GM18861 (cell line): Measurements from ENCODE around the gene ZNF221.
A peak's percentile ranks its signal among the peaks of the same experiment; 100 is the strongest.

Experiments
- ATAC-seq: cut with Tn5 transposase; IDR thresholded peaks from one replicate; pipeline ENCODE4 v1.9.1; 2021; ENCODE audit not compliant: unreplicated experiment

ZNF221 gene

GRCh38 chr19:43956827-43957226 lies 5.8 kb downstream of the ZNF221 start:
- no peak for ATAC-seq

DNA sequence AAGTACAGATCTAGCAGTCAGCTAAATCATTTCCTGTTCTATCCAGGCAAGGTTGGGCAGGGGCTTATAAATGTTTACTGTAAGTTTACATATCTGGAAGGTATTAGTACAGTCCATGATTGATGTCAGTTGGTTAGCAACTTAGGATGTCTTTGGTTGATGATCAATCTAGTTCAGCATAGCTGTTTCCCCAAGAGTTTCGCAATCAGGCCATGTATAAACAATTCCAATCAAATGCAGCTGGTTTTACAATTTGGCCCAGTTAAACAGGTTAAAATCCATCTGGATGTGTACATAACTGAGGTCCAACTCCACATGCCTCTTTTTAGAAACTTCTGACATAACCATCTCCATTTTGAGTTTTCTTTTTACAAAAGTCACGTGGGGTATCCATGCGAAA lies 6.9 kb downstream of the ZNF221 start:
- no peak for ATAC-seq

- no peak for ATAC-seq
Observed at GRCh38 chr19:43960411-43960810, 9.4 kb downstream of the ZNF221 start.

GRCh38 chr19:43966079-43966694 lies 15.2 kb downstream of the ZNF221 start:
- ATAC-seq: no peak

GRCh38 chr19:43976732-43977131 lies 25.7 kb downstream of the ZNF221 start:
- no peak for ATAC-seq

GRCh38 chr19:43983544-43983911 lies 32.5 kb downstream of the ZNF221 start:
- ATAC-seq: peak; percentile 25

DNA sequence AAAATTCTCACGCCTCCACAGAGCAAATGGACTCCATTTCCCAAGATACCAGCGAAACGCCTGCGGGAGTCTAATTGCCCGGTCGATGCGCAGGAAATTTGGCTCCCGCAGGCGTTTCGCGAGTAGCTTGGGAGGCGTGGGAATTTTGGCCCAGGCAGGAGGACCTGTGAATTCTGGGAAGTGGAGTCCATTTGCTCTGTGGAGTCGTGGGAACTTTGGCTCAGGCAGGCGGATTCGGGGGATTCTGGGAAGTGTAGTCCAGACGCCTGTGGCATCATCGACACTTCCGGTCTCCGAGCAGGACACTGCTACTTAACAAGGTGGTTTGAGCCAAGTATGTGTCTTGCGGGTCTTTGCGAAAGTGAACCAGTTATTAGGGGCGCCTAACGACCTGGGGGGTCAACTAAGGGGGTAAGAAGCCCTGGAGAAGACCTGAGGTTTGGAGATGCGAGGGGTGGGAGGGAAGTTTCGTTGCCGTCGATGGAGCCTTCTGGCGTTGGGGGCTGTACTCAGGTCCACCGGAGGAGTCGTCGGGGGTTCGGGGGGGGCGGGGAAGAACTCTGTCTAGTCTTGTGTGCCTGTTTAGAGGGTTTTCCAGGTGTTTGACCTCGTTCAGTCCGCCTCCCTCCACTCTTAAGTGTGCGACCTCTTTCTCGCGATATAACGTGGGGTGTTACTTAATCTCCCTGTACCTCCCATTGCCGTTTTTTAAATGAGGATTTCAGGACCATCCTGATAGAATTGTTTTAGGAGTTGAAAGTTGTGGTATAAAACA lies 33.1 kb downstream of the ZNF221 start, which contains the start of gene ZNF155:
TSS of gene ZNF155 (plus strand) at position 277 of the 775 bp plus-strand sequence. CDS start 4,356 bp downstream, outside the sequence.
- ATAC-seq: peak; percentile 58

GRCh38 chr19:43984687-43985000 lies 33.6 kb downstream of the ZNF221 start:
- ATAC-seq: no peak

GRCh38 chr19:43997631-43998290 lies 46.7 kb downstream of the ZNF221 start:
- no peak for ATAC-seq

DNA sequence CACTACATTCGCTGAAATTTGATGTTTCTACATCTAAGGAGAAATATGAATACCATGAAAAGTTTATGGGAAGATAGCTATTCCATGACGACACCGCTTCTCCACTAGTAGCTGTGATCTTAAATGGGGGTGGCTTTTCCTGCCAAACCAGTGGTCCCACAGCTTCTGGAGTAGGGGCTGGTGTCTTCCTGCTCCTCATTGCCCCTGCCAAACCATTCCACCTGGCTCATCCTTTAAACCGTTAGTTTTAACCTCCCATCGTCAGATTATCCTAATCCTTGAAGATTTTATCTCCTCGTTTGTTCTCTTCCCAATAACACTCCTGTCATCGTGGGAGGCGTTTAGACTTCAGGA lies 51.2 kb downstream of the ZNF221 start:
- no peak for ATAC-seq

DNA sequence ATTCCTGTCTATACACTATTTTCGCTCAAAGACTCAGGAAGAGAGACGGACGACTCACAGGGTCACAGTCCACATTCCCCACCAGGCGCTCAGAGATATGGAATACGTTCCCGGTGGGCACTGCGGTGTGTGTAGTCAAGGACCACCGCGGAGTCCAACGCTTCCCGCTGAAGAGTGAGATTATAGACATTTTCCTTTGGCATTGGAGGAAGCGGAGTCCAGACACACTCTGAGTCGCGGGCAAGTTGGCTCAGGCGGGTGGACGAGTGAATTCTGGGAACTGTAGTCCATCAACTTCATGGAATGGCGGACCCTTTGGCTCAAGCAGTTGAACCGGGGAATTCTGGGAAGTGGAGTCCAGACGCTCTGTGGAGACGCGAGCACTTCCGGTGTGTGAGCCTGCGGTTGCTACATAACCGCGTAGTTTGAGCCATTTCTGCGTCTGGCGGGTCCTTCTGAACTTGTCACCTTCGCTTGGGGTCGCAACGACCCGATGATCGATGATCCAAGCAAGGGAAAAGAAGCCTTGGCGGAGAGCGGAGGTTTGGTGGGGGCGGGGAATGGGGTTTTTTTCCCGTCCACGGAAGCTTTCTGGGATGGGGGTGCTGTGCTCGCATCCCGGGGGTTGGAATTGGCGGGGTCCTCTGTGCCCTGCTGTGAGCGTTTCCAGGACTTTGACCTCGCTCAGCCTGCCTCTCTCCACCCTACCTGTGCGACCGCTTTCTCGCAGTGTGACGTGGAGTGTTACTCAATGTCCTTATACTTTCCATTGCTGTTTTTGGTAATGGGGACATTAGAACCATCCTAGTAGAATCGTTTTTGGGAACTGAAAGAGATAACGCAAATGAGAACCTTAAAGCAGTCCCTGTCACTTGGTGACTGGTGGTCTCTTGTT lies 51.8 kb downstream of the ZNF221 start, which contains the start of gene ZNF230:
TSS of gene ZNF230 (plus strand) at position 392 of the 895 bp plus-strand sequence. CDS start 4,122 bp downstream, outside the sequence.
- peak; percentile 83 for ATAC-seq

- ATAC-seq: peak; percentile 41
Observed at GRCh38 chr19:44003461-44004009, 52.5 kb downstream of the ZNF221 start.

DNA sequence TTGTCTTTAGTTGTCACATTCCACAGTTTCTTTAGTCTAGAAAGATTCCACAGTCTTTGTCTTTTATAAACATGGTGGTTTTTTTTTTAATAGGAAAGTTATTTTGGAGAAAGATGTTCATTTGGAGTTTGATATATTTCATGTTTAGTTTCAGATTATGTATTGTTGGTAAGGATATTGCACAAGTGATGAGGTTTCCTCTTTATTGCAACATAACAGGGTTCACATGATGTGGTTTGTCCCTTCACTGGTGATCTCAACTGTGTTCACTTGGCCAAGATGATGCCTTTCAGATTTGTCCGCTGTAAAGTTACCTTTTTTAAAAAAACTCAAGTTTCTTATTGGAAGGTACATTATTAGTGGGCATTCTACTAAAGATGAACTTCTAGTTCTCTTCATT lies 54.9 kb downstream of the ZNF221 start:
- no peak for ATAC-seq

DNA sequence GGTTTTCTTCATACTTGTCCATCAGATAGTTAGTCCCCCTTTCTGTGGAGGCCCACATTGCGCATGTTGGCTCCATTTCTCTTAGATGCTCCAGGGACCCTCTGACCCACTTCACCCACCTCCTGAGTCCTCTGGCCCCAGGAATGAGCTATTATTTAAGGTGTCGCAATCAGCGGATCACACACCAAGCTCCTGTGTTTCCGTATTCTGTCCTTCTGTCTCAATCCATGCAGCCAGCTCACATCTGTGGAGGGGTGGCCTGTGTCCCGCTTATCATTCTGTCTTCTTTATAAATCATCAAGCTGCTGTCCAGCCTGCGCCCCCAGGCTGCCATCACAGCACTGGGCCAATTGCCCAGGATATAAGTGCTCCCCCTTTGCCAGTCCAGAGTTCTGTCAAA lies 56.4 kb downstream of the ZNF221 start:
- ATAC-seq: no peak

DNA sequence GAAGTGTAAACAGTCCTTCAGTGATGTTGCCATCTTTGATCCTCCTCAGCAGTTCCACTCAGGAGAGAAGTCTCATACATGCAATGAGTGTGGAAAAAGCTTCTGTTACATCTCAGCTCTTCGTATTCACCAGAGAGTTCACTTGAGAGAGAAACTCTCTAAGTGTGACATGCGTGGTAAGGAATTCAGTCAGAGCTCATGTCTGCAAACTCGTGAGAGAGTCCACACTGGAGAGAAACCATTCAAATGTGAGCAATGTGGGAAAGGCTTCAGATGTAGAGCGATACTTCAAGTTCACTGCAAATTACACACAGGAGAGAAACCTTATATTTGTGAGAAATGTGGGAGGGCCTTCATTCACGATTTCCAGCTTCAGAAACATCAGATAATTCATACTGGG lies 59.4 kb downstream of the ZNF221 start:
- no peak for ATAC-seq
